HL-60/S4 treated with retinoic acid at 250 ng/mL for 4 days and 3 days (cell line): ENCODE data around the gene TRAPPC2.

Experiments
- in situ Hi-C: fragments of 300-500 bp; cut with MboI; formaldehyde crosslinking; loops from 2 replicates; pipeline ENCODE4 v1.7.0; 2022; ENCODE audit warnings: low sequenced_read_pairs

The TRAPPC2 gene

DNA sequence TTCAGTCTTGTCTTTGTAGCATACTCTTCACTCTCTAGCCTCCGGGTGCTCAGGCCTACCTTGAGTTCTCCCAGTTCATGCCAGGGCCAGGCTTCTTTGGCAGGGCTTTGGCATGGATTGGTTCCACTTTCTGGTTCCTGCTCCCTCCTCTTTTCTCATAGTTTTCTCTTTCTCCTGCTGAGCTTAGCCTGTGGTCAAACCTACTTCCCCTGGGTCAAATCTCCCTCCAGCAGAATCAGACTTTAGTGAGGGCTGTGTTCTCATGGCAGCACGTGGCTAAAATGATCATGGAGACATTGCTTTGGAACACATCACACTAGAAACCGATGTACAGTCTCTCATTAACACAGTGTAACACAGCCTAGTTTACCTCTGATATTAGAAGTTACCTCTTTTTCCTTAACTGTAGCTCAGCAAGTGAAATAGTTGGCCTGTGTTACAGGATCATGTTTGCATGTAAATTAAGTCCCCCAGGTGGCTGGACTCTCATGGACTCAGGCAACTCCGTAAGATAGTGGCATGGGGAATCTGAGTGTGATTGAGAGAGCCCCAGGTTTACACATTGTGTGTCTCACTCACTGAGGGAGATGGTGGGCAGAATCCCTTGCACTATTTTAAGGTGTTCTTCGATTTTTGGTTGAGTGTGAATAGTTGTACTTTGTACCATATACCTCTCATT lies 32.2 kb downstream of the TRAPPC2 start:
- in situ Hi-C loops: no loop called here

DNA sequence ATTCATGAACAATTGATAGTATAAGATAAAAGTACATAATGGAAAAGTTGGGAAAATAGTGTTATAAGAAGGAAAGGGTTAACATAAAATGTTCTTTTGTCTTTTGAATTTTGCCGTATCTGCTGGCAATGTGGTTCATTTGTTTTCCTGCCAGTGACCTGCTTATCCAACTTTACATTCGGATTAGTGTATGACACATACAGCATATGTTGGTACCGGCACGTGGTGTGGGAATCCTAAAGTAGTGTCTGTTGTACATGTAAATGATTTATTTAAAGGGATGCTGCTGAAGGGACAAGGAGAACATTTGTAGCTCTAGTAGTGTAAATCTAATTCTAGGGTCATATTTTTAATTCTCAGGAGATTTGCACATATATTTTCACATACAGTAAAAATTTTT lies 34.0 kb downstream of the TRAPPC2 start:
- in situ Hi-C loops: no loop called here

DNA sequence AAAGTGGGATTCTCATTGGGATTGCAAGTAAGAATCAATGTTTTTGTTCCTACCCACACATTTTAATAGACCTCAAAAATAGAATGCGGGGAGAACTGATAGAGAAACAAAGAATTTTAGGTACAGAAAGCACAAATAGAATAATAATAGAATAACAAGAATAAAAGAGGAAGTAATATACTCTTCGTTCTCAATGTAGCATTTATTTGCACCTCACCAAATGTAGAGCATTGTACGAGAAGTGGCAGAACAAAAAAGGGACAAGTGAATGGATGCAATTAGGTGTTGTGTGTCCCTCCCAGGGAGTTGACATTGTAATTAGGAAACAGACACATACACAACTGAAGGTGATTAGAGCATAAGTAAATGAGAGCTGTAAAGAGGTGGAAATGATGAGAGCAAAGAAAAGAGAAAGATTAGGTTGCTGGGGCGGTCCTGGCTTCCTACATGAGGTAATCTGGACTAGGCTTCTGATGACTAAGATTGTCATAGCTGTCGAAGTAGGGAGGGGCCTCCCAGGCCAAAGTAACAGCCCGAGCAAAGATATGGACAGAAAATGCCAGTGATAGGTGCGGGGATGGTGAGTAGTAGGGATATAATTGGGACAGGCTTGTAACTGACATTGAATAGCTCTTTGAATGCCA lies 35.1 kb downstream of the TRAPPC2 start:
- in situ Hi-C loops: no loop called here

DNA sequence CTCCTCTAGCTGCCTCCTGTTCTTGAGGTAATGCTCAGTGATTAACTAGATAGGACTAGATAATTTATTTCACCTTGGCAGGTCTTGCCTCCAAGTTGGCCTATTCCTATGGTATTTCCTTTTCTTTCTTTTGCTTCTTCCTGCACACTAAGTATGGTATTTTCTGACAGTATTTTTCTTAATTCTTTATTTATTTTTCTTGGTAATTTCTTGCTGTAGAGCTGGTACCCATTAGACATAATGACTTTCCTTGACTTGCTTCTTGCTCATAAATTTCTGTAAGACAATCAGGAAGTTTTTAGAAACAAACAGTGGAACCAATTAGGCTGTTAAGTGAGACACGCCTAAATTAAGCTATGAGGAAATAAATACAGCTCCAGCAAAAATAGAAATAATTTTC lies 36.0 kb downstream of the TRAPPC2 start:
- in situ Hi-C loops: no loop called here

DNA sequence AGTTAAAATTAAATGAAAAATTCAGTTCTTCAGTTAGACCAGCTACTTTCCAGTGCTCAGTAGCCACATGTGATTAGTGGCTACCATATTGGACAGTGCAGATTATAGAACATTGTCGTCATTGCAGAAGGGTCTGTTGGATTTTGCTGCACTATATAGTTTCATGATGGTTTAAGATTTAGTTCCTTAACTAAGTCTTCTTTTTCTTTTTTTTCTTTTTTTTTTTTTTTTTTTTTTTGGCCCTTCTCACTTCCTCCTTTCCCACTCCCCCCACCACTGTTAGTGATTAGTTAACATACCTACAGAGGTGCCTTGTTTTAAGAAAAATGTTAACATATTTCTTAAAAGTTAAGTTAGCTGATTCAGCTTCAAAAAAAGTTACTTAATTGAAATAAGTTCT lies 36.4 kb downstream of the TRAPPC2 start:
- in situ Hi-C loops: no loop called here

DNA sequence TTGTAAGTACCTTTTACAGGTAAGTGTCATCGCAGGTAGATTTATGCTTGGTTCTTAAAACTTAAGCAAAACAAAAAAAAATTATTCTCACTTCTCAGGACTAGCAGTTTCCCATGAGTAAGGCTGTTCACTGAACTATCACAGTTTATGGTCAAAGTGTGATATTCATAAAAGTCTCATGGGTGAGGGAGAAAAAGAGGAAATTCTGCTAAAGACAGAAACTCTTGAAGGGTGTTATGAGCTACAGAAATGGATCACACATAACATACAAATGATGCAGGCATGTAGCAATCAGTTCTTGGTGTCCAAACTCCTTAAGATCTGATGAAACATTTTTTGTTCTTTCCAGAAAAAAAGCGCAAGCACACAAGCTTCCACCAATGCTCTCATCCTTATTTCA lies 37.0 kb downstream of the TRAPPC2 start:
- in situ Hi-C loops: no loop called here

DNA sequence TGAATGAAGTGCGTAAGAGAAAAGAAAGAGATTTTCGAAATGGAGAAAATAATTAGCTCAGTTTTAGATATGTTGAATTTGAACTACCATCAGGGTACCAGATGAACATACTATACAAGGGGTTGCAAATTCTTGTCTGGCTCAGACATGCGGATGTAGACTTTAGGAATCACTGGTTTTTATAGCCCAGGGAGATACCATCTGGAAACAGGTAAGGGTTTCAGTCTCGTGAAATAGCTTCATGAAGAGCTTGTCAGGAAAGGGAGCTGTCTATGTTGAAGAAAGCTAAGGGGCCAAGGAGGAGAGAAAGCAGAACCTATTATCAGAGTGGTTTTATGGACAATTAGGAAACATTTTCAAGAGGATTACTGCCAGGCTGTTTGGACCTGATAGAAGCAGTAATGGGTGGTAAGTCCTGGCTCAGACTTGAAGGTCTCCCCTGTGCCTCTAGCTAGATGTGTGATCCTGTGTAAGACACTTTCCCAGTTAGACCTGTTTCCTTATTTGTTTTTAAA lies 38.8 kb downstream of the TRAPPC2 start:
- in situ Hi-C loops: no loop called here

DNA sequence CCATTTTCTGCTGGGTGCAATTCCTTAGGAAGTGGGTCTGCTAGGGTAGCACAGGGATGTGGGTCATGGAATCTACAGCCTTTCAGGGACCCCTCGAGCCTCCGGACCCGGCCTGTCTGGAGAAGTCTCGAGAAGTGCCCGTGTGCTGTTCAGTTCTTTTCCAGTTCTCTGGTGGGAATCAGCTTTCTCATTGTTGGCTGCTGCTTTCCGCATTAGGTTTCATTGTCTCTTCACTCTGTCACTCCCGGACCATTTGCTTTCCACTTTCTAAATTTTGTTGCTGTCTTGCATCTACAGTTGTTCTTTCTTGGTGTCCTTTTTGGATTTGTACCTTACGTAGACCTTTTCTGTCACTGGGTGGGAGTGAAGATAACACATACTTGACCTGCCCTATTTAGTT lies 39.4 kb downstream of the TRAPPC2 start:
- in situ Hi-C loops: no loop called here

DNA sequence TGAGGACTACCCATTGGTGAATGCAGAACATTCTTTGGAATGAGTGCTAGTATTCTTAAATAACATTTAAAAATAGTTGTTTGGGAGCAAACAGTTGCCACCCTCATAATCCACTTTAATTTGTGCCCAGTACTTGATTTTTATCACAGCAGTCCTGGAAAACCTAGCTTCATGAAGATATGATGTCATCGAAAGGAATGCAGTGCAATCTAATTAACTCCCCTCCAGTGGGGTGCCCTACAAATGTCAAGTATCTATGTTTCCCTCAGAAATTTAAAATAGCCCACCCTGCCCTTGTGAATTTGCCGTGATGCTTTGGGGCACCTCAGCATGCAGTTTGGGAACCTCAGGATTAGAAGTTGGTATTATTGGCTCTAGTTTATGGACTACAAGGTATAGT lies 40.1 kb downstream of the TRAPPC2 start:
- in situ Hi-C loops: no loop called here

DNA sequence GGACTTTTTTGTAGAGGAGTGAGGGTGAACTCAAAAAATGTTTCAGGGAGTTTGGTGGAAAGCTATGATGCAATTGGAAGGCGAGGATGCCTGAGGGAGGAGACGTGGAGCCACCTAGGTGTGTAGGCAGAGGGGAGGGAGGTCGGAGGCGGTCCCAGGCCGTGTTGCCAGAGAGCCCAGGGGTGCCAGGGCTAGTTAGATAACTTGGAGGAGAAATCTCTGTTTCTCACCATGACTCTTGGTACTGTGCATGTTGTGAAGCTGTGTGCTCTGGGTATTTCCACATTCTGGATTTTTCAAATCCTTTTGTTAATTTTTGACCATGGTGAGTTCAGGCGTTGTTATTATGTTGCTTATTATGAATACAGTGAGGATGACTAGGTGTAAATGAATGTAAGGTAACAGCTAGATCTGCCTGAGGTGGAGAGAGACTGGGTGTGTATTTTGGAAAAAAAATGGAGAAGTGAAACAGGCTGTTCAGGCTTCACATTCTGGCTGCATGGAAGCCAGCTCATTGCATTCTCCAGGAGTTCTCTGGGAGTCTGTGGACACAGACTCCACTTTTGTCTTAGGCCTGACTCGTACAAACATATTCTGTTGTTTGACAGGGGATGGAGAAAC lies 41.0 kb downstream of the TRAPPC2 start:
- in situ Hi-C loops: no loop called here

DNA sequence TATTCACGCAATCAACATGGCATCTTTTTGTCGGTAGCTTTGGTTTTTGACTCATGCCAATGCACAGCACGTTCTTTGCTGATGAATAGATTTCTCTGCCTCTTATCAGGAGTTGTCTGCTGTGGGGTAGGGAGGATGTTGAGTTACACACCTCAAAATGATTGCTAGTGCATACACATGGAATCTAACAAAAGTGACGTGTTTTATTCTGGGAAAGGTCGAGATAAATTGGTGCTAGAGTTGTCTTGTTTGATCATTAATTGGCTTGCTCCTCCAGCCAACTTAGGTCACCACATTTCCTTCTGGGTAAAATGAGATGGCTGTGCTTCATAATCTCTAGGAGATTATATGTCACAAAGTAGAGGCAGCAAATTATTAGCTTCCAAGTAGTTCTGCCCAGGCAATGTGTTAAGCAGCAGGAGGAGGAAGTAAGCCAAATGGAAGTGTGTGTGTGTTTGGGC lies 41.6 kb downstream of the TRAPPC2 start:
- in situ Hi-C loops: no loop called here

DNA sequence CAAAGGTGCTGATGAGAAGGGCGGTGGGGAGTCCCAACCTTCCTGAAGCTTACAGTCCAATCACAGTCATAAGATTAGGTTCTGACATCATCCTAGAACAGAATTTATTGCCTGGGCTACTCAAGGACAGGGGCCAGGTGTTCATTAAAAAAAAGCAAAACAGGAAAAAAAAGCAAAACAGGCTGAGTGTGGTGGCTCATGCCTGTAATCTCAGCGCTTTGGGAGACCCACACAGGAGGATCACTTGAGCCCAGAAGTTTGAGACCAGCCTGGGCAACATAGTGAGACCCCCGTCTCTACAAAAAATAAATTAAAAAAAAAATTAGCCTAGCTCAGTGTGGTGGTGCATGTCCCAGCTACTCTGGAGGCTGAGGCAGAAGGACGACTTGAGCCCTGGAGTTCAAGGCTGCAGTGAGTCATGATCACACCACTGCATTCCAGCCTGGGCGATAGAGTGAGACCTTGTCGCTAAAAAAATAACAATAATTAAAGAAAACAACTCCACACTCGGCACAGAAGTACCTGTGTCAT lies 42.5 kb downstream of the TRAPPC2 start:
- in situ Hi-C loops: no loop called here

DNA sequence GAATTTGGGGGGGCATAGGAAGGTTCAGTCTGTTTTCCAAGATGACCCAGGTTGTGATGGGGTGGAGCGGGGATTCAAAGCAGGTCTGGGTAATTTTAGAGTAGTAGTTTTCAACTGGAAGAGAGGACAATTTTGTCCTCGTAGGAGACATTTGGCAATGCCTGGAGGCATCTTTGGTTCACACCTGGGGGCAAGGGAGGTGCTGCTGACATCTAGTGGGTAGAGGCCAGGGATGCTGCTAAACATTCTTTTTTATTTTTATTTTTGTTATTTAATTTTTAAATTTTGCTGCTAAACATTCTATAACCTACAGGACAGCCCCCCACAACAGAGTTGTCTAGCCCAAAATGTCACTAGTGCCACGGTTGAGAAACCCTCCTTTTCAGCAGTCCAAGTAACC lies 43.6 kb downstream of the TRAPPC2 start:
- in situ Hi-C loops: no loop called here

DNA sequence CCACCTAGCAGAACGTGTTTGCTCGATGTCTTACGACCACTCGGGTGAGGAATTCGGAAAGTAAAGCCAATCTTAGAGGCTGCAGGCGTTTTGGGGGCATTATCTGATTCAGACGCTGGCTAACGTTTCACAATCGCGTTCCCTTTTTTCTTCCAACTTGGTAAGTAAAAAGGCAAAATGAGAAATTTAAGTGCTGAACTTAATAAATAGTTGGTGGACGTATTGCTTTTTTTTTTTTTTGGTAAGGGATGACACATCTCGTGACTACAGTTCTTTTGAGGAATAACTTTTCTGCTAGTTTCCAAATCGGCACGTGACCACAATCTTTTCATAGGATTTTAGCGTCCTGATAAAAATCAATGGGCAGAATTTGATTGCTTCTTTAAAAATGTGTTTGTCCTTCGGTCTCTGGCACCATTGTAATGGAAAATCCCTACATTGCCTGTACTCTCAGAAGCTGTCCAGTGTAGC lies 44.6 kb downstream of the TRAPPC2 start:
- in situ Hi-C loops: no loop called here

DNA sequence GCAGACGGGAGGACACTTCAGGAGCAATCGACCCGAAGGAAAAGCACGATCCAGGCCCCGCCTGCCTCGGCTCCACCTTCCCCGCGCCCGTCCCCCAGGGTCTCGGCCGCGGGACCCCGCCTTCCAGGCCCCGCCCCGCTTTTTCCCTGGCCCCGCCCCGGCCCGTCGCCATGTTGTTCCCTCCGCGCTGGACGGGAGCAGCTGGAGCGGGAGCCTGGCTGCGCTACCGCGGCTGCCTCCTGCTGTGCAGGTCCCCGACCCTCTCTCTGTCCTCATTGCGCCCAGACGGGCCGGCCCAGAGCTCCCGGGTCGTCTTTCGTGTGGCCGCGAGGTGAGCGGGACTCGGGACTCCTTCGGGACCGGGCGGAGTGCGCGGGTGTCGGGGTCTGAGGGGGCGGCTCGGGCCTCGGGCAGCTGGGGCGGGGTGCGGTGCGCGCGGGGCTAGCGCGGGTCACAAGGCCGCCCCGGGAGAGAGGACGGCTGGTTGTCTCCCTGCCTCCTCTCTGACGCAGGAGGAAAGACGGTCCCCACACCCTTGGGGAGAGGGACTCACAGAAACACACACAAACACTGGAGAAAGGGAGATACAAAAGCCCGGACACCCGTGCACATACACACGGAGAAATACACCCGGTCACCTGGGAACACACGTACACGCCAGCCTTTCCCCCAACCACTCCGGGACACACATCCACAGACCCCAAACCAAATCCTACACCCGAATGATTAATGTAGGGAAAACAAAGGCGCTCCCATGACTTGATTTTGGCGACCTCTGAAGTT lies 45.3 kb downstream of the TRAPPC2 start, which contains the start of gene RAB9A:
Gene RAB9A, plus strand, starts transcription at position 171 of the 783 bp plus-strand sequence. CDS start 19,619 bp downstream, outside the sequence.
- in situ Hi-C loops: no loop called here

DNA sequence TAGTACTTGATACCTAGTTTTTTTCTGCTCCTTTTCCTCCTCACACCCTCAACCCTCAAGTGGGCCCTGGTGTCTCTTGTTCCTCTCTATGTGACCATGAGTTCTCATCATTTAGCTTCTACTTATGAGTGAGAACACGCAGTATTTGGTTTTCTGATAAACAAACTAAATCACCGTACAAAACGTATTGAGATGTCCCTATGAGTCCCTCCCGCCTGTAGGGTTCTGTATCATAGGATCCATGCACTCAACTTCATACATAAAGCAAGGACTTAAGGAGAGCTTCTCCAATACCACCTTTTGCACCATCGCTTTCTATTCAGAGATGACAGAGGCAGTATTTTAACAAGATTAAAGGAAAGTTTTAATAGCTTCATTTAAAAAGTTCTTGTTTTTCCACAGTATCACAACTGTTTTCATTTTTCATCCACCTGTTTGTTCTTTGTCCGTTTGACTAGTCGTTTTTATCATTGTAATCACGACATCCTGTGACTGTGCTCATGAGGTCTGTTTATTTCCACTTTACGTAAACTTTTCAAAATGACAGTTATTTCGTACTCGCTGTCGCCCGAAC lies 45.9 kb downstream of the TRAPPC2 start:
- in situ Hi-C loops: no loop called here

DNA sequence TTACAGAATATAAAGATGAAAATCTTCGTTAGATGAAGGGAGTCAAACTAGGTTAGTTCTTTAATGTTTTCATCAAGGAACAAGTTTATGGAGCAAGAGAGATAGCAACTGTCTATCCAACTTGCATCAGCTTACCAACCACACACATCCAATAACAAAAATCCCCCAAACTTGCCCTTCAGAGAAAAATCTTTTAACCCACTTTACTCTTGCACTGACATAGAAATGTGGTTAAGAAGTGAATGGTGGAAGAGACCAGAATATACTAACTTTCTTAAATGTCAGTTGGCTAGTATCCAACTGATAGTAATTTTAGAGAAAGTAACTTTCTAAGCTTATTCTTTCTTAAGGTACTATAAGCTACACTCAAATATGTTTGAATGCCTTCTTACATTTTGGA lies 47.2 kb downstream of the TRAPPC2 start:
- in situ Hi-C loops: no loop called here

DNA sequence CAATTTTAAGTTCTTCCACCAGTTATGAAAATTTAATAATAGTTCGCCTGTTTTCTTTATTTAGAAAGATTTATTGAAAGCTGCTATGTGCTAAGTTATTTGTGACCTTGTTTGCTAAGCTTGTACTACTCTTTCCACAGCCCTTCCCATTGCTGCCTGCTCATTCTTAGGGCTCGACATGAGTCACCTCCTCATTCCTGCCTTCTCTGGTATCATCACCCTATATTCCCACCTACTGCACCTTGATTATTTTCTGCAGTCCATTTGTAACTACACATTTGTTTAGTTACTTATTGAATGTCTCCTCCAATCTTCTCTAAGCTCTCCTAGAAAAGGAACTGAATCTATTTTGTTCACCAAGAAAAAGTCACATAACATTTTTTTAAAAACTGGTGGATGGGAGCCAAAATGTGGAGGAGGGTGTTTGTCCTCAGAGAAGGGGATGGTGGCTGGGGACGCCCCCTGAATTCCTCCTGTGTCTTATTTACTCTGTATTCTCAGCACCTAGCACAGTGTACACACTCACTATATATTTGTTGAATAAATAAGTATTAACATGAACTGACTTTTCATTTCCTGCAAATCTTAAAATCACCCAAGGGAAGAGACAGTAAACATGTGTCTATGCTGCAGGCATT lies 49.2 kb downstream of the TRAPPC2 start:
- in situ Hi-C loops: no loop called here

DNA sequence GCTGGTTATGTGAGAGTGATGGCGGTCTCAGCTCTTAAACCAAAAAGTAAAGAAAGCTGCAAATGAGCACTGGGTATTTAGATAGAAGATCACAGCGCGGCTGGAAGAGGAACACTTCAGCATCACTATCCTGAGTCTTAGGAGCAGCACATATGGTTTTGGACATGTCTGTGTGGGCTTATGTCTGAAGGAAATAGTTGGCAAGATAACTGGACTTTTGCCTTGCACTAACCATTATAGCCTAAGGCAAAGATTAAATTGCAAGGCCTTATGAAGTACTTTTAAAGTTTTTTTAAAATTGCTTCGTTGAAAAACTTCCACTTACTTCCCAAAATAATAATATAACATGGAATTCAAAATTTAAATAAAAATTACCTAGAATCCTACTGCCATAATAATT lies 50.1 kb downstream of the TRAPPC2 start:
- in situ Hi-C loops: no loop called here

DNA sequence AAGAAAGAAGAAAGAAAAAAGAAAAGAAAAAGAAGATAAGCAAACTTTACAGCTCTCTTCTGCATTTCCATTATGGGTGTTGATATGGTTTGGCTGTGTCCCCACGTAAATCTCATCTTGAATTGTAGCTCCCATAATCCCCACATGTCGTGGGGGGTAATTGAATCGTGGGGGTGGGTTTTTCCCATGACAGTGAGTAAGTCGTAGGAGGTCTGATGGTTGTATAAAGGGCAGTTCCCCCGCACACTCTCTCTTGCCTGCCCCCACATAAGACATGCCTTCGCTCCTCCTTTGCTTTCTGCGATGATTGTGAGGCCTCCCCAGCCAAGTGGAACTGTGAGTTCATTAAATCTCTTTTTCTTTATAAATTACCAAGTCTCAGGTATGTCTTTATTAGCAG lies 52.8 kb downstream of the TRAPPC2 start:
- in situ Hi-C loops: no loop called here
